ENCODE results near the gene LRRN1.

- TF ChIP-seq CTCF (conservative IDR thresholded peaks at IDR 0.05 in 1 of 2, IDR thresholded peaks at IDR 0.05 in 1 of 2; ENCODE audit: extremely low read depth in 1 of 2, insufficient read depth in 1 of 2, low read depth in 1 of 2, low read length in 2 of 2): no peak
- no peak for TF ChIP-seq EZH2 (IDR thresholded peaks at IDR 0.05; ENCODE audit: borderline replicate concordance, low read length)
These were observed 49.0 kb downstream of the LRRN1 start for GRCh38 chr3:3847994-3848922.
